Activated CD4-positive, alpha-beta T cell treated with anti-CD3 and anti-CD28 coated beads, Interleukin-2, Interleukin-4, amounts not matched to agents 100 ng/mL and 50 ng/mL, durations not matched to agents 16 hours and 8 hours (primary cell): ENCODE data around the gene KRTAP5-1.

Source experiments
- DNase-seq: peaks from one replicate; pipeline ENCODE4 v3.0.0-alpha.2; 2020; ENCODE audit warnings: low spot score

Gene KRTAP5-1

GRCh38 chr11:1560649-1561251 is 24.3 kb downstream of the KRTAP5-1 start:
- DNase-seq, result no peak

GRCh38 chr11:1560002-1560648 is 25.0 kb downstream of the KRTAP5-1 start:
- no peak for DNase-seq

- no peak for DNase-seq
These were observed 25.8 kb downstream of the KRTAP5-1 start for GRCh38 chr11:1559111-1559951.

- no peak for DNase-seq
These were observed 26.3 kb downstream of the KRTAP5-1 start for GRCh38 chr11:1558775-1559110.

GRCh38 chr11:1557904-1558774 is 26.9 kb downstream of the KRTAP5-1 start:
- DNase-seq, result no peak

GRCh38 chr11:1557051-1557884 is 27.8 kb downstream of the KRTAP5-1 start:
- no peak for DNase-seq

- no peak for DNase-seq
These were observed 28.7 kb downstream of the KRTAP5-1 start for GRCh38 chr11:1556278-1556902.

- DNase-seq, result no peak
These were observed 29.4 kb downstream of the KRTAP5-1 start for GRCh38 chr11:1555713-1556153.

- no peak for DNase-seq
These were observed 29.9 kb downstream of the KRTAP5-1 start for GRCh38 chr11:1554981-1555712.

- no peak for DNase-seq
These were observed 31.1 kb downstream of the KRTAP5-1 start for GRCh38 chr11:1553808-1554594.

GRCh38 chr11:1549338-1550330 is 35.4 kb downstream of the KRTAP5-1 start:
- no peak for DNase-seq

- no peak for DNase-seq
These were observed 36.6 kb downstream of the KRTAP5-1 start for GRCh38 chr11:1548221-1549070.

- no peak for DNase-seq
These were observed 37.5 kb downstream of the KRTAP5-1 start for GRCh38 chr11:1547467-1548098.

GRCh38 chr11:1546536-1547466 is 38.3 kb downstream of the KRTAP5-1 start:
- peak; percentile 9 for DNase-seq

- DNase-seq, result no peak
These were observed 39.0 kb downstream of the KRTAP5-1 start for GRCh38 chr11:1546077-1546535.
